Activated naive CD8-positive, alpha-beta T cell treated with anti-CD3 and anti-CD28 coated beads for 36 hours (primary cell): ENCODE results near the gene GLI3. TPM values are rescaled to one million over a fixed set of nuclear protein-coding genes. Genes with fewer than 3 reads are reported as not detected.
"Not testable (repeated sequence)": the region's sequence is repeated elsewhere in the genome, so short reads cannot be mapped to it uniquely, and the experiment has no call there.

Experiments used
- DNase-seq: peaks from one replicate; pipeline ENCODE4 v3.0.0; 2021
- H3K27ac Mint-ChIP-seq: one replicate; pipeline ENCODE4 v1.8.0; 2022; ENCODE audit warnings: mild to moderate bottlenecking, moderate library complexity, mixed read lengths
- H3K27me3 Mint-ChIP-seq: one replicate; pipeline ENCODE4 v1.8.0; 2022; ENCODE audit warnings: mild to moderate bottlenecking, mixed read lengths
- H3K36me3 Mint-ChIP-seq: one replicate; pipeline ENCODE4 v1.8.0; 2021; ENCODE audit warnings: mild to moderate bottlenecking, mixed read lengths
- H3K4me1 Mint-ChIP-seq: one replicate; pipeline ENCODE4 v1.8.0; 2021; ENCODE audit warnings: mixed read lengths
- H3K4me3 Mint-ChIP-seq: one replicate; pipeline ENCODE4 v1.8.0; 2022; ENCODE audit warnings: mild to moderate bottlenecking, moderate library complexity, mixed read lengths
- H3K9me3 Mint-ChIP-seq: one replicate; pipeline ENCODE4 v1.8.0; 2022; ENCODE audit warnings: mixed read lengths
- total RNA-seq, 2 experiments: library from RNA; stranded (reverse); gene quantifications; one replicate each; pipeline ENCODE4 v1.2.3, GENCODE V29; 2021

The GLI3 gene
- total RNA-seq, 2 experiments from 2014 or later = not detected

DNA sequence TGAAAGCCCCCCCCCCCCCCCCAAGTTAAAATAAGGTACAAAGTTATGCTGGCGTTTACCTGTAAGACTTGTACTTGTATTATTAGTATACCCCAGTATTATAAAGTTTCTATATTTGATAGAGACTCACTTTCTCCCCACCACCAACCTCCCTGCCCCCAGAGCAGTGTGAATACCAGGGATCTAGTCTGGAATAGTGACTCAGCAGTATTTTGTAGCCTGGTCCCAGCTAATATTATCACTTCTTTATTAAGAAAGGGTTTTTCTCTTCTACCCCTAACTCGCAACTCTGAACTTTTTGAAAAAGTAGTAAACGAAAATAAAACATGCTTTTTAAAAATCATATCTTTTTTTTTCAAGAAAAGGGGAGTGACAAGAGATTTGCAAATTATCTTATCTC lies 26.7 kb downstream of the GLI3 start:
- Mint-ChIP-seq H3K27ac (no peak overlapping the region), H3K4me1 (no peaks in the 10 kb centered on the region), H3K27me3 (peaks cover 6% of the 10 kb centered on the region), H3K36me3 (no peaks in the 10 kb centered on the region), H3K4me3 (no peak overlapping the region), H3K9me3 (no peaks in the 10 kb centered on the region)
- DNase-seq = no peak

DNA sequence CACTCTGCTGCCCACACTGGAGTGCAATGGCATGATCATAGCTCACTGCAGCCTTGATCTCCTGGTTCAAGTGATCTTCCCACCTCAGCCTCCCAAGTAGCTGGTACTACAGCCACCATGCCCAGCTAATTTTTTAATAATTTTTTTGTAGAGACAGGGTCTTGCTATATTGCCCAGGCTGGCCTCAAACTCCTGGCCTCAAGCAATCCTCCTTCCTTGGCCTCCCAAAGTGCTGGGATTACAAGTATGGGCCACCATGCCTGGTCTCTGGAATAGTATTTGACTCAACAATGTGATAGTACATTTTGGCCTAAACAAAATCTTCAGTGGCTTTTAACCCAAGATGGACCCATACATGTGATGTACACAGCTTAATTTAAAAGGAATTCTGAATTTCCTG lies 27.9 kb downstream of the GLI3 start:
- H3K4me3 Mint-ChIP-seq, H3K27ac Mint-ChIP-seq, H3K9me3 Mint-ChIP-seq, H3K36me3 Mint-ChIP-seq, H3K27me3 Mint-ChIP-seq, DNase-seq, H3K4me1 Mint-ChIP-seq: not testable (repeated sequence)

- no peak overlapping the region for H3K4me3 Mint-ChIP-seq
- H3K27ac Mint-ChIP-seq = no peak overlapping the region
- DNase-seq = no peak
- no peaks in the 10 kb centered on the region for H3K36me3 Mint-ChIP-seq
- no peaks in the 10 kb centered on the region for H3K4me1 Mint-ChIP-seq
- H3K27me3 Mint-ChIP-seq = peaks cover 10% of the 10 kb centered on the region
- no peaks in the 10 kb centered on the region for H3K9me3 Mint-ChIP-seq
Observed at GRCh38 chr7:42208572-42208971, 28.4 kb downstream of the GLI3 start.

GRCh38 chr7:42207420-42207819 lies 29.6 kb downstream of the GLI3 start:
- Mint-ChIP-seq H3K27me3 (peaks cover 10% of the 10 kb centered on the region), H3K9me3 (no peaks in the 10 kb centered on the region), H3K36me3 (no peaks in the 10 kb centered on the region), H3K4me1 (no peaks in the 10 kb centered on the region), H3K4me3 (no peak overlapping the region), H3K27ac (no peak overlapping the region)
- DNase-seq = no peak

- Mint-ChIP-seq H3K36me3 (no peaks in the 10 kb centered on the region), H3K4me3 (no peak overlapping the region), H3K27me3 (peaks cover 6% of the 10 kb centered on the region), H3K4me1 (no peaks in the 10 kb centered on the region), H3K9me3 (no peaks in the 10 kb centered on the region), H3K27ac (no peak overlapping the region)
- no peak for DNase-seq
Observed at GRCh38 chr7:42203336-42203735, 33.7 kb downstream of the GLI3 start.

GRCh38 chr7:42202601-42203000 lies 34.4 kb downstream of the GLI3 start:
- no peak overlapping the region for H3K4me3 Mint-ChIP-seq
- no peaks in the 10 kb centered on the region for H3K36me3 Mint-ChIP-seq
- H3K27ac Mint-ChIP-seq = no peak overlapping the region
- no peak for DNase-seq
- H3K27me3 Mint-ChIP-seq = peaks cover 6% of the 10 kb centered on the region
- H3K9me3 Mint-ChIP-seq = no peaks in the 10 kb centered on the region
- peaks cover 2% of the 10 kb centered on the region for H3K4me1 Mint-ChIP-seq

DNA sequence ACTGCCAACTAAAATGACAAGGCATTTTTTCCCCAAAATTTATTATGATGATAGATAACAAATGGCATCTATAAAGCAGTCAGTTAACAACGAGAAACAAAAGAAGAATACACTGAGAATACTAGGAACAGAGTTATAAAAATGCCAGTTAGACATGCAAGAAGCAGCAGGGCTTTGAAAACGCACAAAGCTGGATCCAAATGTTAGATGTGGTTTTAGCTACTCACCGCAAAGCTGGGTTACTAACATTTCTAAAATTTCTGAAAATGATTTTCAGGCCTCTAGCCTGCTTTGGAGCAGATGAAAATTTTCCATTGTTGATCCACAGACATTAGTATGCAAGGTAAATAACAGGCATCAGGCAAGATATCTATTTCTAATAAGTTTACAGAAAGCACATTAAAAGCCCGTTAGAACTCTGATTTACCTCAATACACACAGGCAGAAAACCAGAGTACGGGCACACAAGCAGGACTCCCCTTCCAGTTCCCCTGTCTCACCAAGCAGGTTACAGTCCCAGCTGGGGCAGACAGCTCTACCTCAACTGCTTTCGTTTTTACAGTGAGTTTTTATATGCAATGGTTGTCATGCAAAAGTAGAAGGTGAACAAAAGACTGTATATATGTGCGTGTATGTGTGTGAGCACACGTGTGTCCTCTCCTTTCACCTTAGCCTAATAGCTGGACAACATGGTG lies 37.9 kb downstream of the GLI3 start:
- Mint-ChIP-seq H3K27ac (no peak overlapping the region), H3K36me3 (no peaks in the 10 kb centered on the region)
- no peak for DNase-seq

GRCh38 chr7:42198296-42198695 lies 38.7 kb downstream of the GLI3 start:
- no peaks in the 10 kb centered on the region for H3K27me3 Mint-ChIP-seq
- no peak overlapping the region for H3K4me3 Mint-ChIP-seq
- peaks cover 13% of the 10 kb centered on the region for H3K4me1 Mint-ChIP-seq
- no peak for DNase-seq
- no peaks in the 10 kb centered on the region for H3K36me3 Mint-ChIP-seq
- H3K9me3 Mint-ChIP-seq = no peaks in the 10 kb centered on the region
- no peak overlapping the region for H3K27ac Mint-ChIP-seq

More for the DNA sequence above, 37.9 kb downstream of the GLI3 start:
- H3K9me3 Mint-ChIP-seq = no peaks in the 10 kb centered on the region
- H3K27me3 Mint-ChIP-seq = peaks cover 3% of the 10 kb centered on the region
- no peak overlapping the region for H3K4me3 Mint-ChIP-seq
- H3K4me1 Mint-ChIP-seq = peaks cover 5% of the 10 kb centered on the region

DNA sequence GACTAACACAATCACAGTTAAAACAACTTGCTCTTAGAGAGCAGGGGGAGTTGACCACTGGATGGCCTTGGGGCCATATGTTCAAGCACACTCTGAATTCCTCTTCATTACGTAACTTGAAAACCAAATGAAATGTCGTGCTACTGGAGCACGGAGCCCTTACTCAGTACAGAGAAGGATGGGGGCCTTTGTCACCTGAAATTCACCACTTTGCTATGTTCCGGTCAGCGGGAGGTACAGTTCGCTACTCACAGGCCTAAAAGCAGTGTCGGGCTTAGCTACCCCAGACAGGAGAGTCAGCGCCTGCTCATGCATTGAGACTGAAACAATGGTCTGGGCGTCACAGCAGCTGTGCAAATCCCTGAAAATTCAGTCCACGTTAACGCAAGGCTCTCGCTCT lies 39.6 kb downstream of the GLI3 start:
- Mint-ChIP-seq H3K36me3 (no peaks in the 10 kb centered on the region), H3K9me3 (no peaks in the 10 kb centered on the region), H3K27ac (no peak overlapping the region), H3K27me3 (no peaks in the 10 kb centered on the region), H3K4me3 (no peak overlapping the region), H3K4me1 (peaks cover 19% of the 10 kb centered on the region)
- no peak for DNase-seq

- no peak overlapping the region for H3K27ac Mint-ChIP-seq
Observed at GRCh38 chr7:42194238-42194637, 42.8 kb downstream of the GLI3 start.

GRCh38 chr7:42193471-42194129 lies 43.4 kb downstream of the GLI3 start:
- no peak for DNase-seq
- Mint-ChIP-seq H3K9me3 (no peaks in the 10 kb centered on the region), H3K27ac (no peak overlapping the region), H3K4me3 (no peak overlapping the region), H3K4me1 (peaks cover 21% of the 10 kb centered on the region), H3K27me3 (no peaks in the 10 kb centered on the region), H3K36me3 (no peaks in the 10 kb centered on the region)

More at GRCh38 chr7:42194238-42194637, 42.8 kb downstream of the GLI3 start:
- no peak for DNase-seq
- no peak overlapping the region for H3K4me3 Mint-ChIP-seq
- H3K4me1 Mint-ChIP-seq = peaks cover 21% of the 10 kb centered on the region
- no peaks in the 10 kb centered on the region for H3K9me3 Mint-ChIP-seq
- H3K36me3 Mint-ChIP-seq = no peaks in the 10 kb centered on the region
- no peaks in the 10 kb centered on the region for H3K27me3 Mint-ChIP-seq

- H3K4me1 Mint-ChIP-seq = peaks cover 19% of the 10 kb centered on the region
- H3K9me3 Mint-ChIP-seq = no peaks in the 10 kb centered on the region
- peak; percentile 10 for DNase-seq
- no peak overlapping the region for H3K27ac Mint-ChIP-seq
- no peak overlapping the region for H3K4me3 Mint-ChIP-seq
- H3K36me3 Mint-ChIP-seq = no peaks in the 10 kb centered on the region
- H3K27me3 Mint-ChIP-seq = no peaks in the 10 kb centered on the region
Observed at GRCh38 chr7:42192851-42193461, 44.1 kb downstream of the GLI3 start.

DNA sequence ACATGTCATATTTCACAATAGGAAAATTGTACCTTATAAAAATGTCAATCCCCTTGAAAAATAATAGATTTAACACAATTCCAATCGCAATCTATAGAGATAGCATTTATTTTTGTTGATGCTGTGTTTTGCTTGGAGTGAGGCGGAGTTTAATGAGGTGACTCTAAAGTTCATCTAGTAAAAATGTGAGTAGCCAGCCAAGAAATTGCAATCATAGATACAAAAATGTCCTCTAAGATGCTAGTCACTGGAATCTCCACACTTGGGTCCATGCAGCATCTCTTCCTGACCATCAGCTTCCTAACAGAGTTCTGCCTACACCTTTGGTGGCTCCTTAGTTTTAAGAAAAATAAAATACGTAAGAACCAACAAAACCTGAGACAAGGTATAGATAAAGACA lies 44.9 kb downstream of the GLI3 start:
- no peak for DNase-seq
- no peak overlapping the region for H3K4me3 Mint-ChIP-seq

DNA sequence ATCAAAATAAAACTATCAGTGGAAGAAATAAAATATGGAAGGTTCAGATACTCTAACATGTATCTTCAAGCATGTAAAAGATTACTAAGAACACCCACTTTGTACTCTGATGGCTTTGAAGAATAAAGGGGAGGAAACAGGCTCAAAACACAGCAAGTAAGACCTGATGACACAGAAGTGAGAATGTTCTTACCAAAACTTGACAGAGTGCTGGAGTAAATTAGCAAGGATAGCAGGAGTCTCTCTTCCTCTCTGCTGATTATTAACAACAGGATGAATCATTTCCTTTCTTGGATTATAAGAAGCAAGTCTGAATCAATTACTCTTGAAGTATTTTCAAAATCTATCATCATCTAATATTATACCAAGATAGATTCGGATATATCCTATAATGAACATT lies 47.5 kb downstream of the GLI3 start:
- Mint-ChIP-seq H3K4me3 (no peak overlapping the region), H3K27me3 (no peaks in the 10 kb centered on the region), H3K4me1 (peaks cover 19% of the 10 kb centered on the region), H3K27ac (no peak overlapping the region), H3K36me3 (no peaks in the 10 kb centered on the region), H3K9me3 (no peaks in the 10 kb centered on the region)
- DNase-seq = no peak

More for the DNA sequence above, 44.9 kb downstream of the GLI3 start:
- Mint-ChIP-seq H3K9me3 (no peaks in the 10 kb centered on the region), H3K27me3 (no peaks in the 10 kb centered on the region), H3K36me3 (no peaks in the 10 kb centered on the region), H3K27ac (no peak overlapping the region), H3K4me1 (peaks cover 19% of the 10 kb centered on the region)

DNA sequence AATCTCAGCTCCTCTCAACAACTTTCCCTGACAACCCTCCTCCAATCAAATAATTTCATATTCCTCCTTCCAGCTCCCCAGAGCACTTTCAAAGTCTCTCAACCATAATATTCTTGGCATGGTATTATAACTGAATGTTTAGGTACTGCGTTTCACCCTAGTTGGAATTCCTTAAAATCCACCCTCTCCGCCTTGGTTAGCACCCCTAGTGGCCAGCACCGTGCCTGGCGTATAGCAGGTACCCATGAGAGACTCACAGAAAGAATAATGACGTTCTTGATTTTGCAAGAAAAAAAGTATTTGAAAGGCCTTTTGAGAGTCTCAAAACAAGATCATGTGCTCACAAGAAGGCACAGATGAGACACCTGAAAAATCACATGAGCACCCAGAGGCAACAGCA lies 50.9 kb downstream of the GLI3 start:
- DNase-seq = no peak
- Mint-ChIP-seq H3K4me3 (no peak overlapping the region), H3K4me1 (peaks cover 2% of the 10 kb centered on the region), H3K9me3 (no peaks in the 10 kb centered on the region), H3K36me3 (no peaks in the 10 kb centered on the region), H3K27me3 (no peaks in the 10 kb centered on the region), H3K27ac (no peak overlapping the region)

- H3K4me1 Mint-ChIP-seq = peaks cover 2% of the 10 kb centered on the region
- H3K27me3 Mint-ChIP-seq = no peaks in the 10 kb centered on the region
- H3K27ac Mint-ChIP-seq = no peak overlapping the region
- H3K4me3 Mint-ChIP-seq = no peak overlapping the region
- no peaks in the 10 kb centered on the region for H3K9me3 Mint-ChIP-seq
- H3K36me3 Mint-ChIP-seq = no peaks in the 10 kb centered on the region
- no peak for DNase-seq
Observed at GRCh38 chr7:42185726-42186125, 51.3 kb downstream of the GLI3 start.
